HepG2 (cell line): ENCODE results near the gene CPT1B. TPM values are rescaled to one million over a fixed set of nuclear protein-coding genes. Genes with fewer than 3 reads are reported as not detected.

Experiments
- FOXM1 ChIP-seq: sonication (generic); formaldehyde crosslinking; IDR thresholded peaks from 2 replicates; pipeline ENCODE4 v1.5.0; 2020; ENCODE audit warnings: missing genetic modification reagents
- HNRNPL ChIP-seq: fragments of 200-400 bp; formaldehyde crosslinking; IDR thresholded peaks from 2 replicates; pipeline ENCODE4 v1.6.1; 2017; ENCODE audit warnings: mild to moderate bottlenecking, low read depth, low read length
- PCBP1 ChIP-seq: fragments of 200-400 bp; formaldehyde crosslinking; IDR thresholded peaks from 2 replicates; pipeline ENCODE4 v1.6.1; 2017; ENCODE audit warnings: mild to moderate bottlenecking, low read depth, low read length, borderline replicate concordance
- POGZ ChIP-seq: sonication (generic); formaldehyde crosslinking; IDR thresholded peaks from 2 replicates; pipeline ENCODE4 v1.4.0; 2020; ENCODE audit warnings: mild to moderate bottlenecking, missing genetic modification reagents
- SAFB2 ChIP-seq: sonication (generic); formaldehyde crosslinking; IDR thresholded peaks from 2 replicates; pipeline ENCODE4 v1.5.1; 2020; ENCODE audit warnings: missing genetic modification reagents, low read depth, mild to moderate bottlenecking, borderline replicate concordance
- XRCC5 ChIP-seq: fragments of 200-400 bp; formaldehyde crosslinking; optimal IDR thresholded peaks from 2 replicates; pipeline ENCODE3; 2017; ENCODE audit warnings: mild to moderate bottlenecking, low read length
- ZNF138 ChIP-seq: sonication (generic); formaldehyde crosslinking; IDR thresholded peaks from 2 replicates; pipeline ENCODE4 v1.5.0; 2020; ENCODE audit warnings: mild to moderate bottlenecking, low read depth, missing genetic modification reagents
- ZNF350 ChIP-seq: sonication (generic); formaldehyde crosslinking; IDR thresholded peaks from 2 replicates; pipeline ENCODE4 v1.4.0; 2020; ENCODE audit warnings: mild to moderate bottlenecking, low read depth, missing genetic modification reagents, borderline replicate concordance
- ZNF430 ChIP-seq: sonication (generic); formaldehyde crosslinking; IDR thresholded peaks from 2 replicates; pipeline ENCODE4 v1.9.0; 2021; ENCODE audit warnings: mild to moderate bottlenecking, missing genetic modification reagents
- ZNF749 ChIP-seq: sonication (generic); formaldehyde crosslinking; IDR thresholded peaks from 2 replicates; pipeline ENCODE4 v1.8.0; 2022; ENCODE audit warnings: mild to moderate bottlenecking, missing genetic modification reagents, moderate library complexity, borderline replicate concordance
- ZNF790 ChIP-seq: sonication (generic); formaldehyde crosslinking; IDR thresholded peaks from 2 replicates; pipeline ENCODE4 v1.8.0; 2022; ENCODE audit warnings: missing genetic modification reagents, mild to moderate bottlenecking, borderline replicate concordance
- ZSCAN25 ChIP-seq: sonication (generic); formaldehyde crosslinking; IDR thresholded peaks from 2 replicates; pipeline ENCODE4 v1.8.0; 2022; ENCODE audit warnings: mild to moderate bottlenecking, missing genetic modification reagents
- polyA plus RNA-seq, 8 experiments: library from polyadenylated mRNA; depleted of rRNA in 3 of 8; stranded (reverse) in 7 of 8; unstranded in 1 of 8; fragments of >200 nt; fragmentation: Illumina TruSeq in 4 of 8; extraction: Trizol in 4 of 8; gene quantifications; 2 replicates each; pipeline versions ENCODE4 v1.2.1 to v1.2.3, GENCODE V29; 2011 to 2016; ENCODE audit warnings: low read depth in 4 of 8, missing spikeins in 1 of 8, mixed read lengths in 1 of 8; ENCODE audit not compliant: insufficient read depth in 1 of 8
- total RNA-seq, 5 experiments: library from RNA; depleted of rRNA; stranded (reverse); fragments of >200 nt; fragmentation: Illumina TruSeq; extraction: Trizol; gene quantifications; 2 replicates each; pipeline ENCODE4 v1.2.3, GENCODE V29; 2016; ENCODE audit warnings: low read depth in 1 of 5
- TF ChIP-seq, protein P1 (sequence below): IDR thresholded peaks from 2 replicates; pipeline ENCODE4 v1.6.1; 2016; ENCODE audit warnings: missing compliant biosample characterization, missing genetic modification reagents, borderline replicate concordance
- TF ChIP-seq, protein P2 (sequence below): sonication (generic); formaldehyde crosslinking; IDR thresholded peaks from 2 replicates; pipeline ENCODE4 v1.8.1; 2022; ENCODE audit warnings: low read depth, mild to moderate bottlenecking, missing genetic modification reagents
- TF ChIP-seq, protein P3 (sequence below): sonication (generic); formaldehyde crosslinking; IDR thresholded peaks from 2 replicates; pipeline ENCODE4 v1.5.1; 2020; ENCODE audit warnings: mild to moderate bottlenecking, missing genetic modification reagents, moderate library complexity
- TF ChIP-seq, protein P4 (sequence below): sonication (generic); formaldehyde crosslinking; IDR thresholded peaks from 2 replicates; pipeline ENCODE4 v1.4.0; 2020; ENCODE audit warnings: missing genetic modification reagents
- TF ChIP-seq, protein P5 (sequence below): IDR thresholded peaks from 2 replicates; pipeline ENCODE4 v1.6.1; 2016; ENCODE audit warnings: missing genetic modification reagents, missing compliant biosample characterization

Gene CPT1B
- total and polyA plus RNA-seq, 2 of the 13 experiments (the other 11 are each of a cell fraction or from before 2014, with no cell fraction given), result 9.2 to 19.5 TPM

DNA sequence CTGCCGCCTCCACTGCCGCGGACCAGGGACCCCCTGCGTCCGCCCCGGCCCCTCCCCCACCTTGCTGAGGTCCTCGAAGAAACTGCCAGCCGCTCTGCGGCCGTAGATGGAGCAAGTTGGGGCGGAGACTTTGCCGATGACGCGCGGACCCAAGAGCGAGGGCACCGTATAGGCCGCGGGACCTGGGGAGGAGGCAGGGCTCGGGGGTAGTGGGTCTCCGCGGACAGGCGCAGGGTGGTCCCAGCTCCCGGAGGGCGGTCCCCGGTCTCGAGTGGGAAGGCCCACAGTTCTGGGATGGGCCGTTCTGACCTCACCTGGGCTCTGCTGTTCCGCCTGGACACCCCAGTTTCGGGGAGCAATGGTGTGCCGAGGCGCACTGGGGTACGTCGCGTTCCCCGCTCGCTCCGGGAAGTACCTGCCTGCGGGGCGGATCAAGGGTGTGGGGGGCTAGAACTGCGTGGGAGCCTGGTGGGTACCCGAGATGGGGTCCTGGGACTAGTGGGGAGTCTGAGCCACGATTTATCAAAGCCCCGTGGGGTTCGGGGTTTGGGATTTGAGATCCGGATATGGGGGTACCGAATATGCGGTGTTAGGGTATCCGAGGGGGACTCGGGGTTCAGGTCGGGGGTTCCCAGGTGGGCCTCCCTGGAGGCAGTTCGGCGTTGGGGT, 47.2 kb downstream of the CPT1B start (continued):
- peak; percentile 5 for TF ChIP-seq XRCC5
- 0 out of 2 replicates have a peak, but pooled peaks have one; percentile 16 for TF ChIP-seq ZNF350 (CRISPR knock-in tag)
- TF ChIP-seq, protein P1, sequence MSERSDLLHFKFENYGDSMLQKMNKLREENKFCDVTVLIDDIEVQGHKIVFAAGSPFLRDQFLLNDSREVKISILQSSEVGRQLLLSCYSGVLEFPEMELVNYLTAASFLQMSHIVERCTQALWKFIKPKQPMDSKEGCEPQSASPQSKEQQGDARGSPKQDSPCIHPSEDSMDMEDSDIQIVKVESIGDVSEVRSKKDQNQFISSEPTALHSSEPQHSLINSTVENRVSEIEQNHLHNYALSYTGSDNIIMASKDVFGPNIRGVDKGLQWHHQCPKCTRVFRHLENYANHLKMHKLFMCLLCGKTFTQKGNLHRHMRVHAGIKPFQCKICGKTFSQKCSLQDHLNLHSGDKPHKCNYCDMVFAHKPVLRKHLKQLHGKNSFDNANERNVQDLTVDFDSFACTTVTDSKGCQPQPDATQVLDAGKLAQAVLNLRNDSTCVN (CRISPR knock-in tag), result no peak
- 0 out of 2 replicates have a peak, but pooled peaks have one; percentile 45 for TF ChIP-seq HNRNPL
- TF ChIP-seq, protein P2, sequence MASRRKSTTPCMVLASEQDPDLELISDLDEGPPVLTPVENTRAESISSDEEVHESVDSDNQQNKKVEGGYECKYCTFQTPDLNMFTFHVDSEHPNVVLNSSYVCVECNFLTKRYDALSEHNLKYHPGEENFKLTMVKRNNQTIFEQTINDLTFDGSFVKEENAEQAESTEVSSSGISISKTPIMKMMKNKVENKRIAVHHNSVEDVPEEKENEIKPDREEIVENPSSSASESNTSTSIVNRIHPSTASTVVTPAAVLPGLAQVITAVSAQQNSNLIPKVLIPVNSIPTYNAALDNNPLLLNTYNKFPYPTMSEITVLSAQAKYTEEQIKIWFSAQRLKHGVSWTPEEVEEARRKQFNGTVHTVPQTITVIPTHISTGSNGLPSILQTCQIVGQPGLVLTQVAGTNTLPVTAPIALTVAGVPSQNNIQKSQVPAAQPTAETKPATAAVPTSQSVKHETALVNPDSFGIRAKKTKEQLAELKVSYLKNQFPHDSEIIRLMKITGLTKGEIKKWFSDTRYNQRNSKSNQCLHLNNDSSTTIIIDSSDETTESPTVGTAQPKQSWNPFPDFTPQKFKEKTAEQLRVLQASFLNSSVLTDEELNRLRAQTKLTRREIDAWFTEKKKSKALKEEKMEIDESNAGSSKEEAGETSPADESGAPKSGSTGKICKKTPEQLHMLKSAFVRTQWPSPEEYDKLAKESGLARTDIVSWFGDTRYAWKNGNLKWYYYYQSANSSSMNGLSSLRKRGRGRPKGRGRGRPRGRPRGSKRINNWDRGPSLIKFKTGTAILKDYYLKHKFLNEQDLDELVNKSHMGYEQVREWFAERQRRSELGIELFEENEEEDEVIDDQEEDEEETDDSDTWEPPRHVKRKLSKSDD, result no peak
- TF ChIP-seq POGZ (CRISPR knock-in tag), result no peak
- TF ChIP-seq, protein P3, sequence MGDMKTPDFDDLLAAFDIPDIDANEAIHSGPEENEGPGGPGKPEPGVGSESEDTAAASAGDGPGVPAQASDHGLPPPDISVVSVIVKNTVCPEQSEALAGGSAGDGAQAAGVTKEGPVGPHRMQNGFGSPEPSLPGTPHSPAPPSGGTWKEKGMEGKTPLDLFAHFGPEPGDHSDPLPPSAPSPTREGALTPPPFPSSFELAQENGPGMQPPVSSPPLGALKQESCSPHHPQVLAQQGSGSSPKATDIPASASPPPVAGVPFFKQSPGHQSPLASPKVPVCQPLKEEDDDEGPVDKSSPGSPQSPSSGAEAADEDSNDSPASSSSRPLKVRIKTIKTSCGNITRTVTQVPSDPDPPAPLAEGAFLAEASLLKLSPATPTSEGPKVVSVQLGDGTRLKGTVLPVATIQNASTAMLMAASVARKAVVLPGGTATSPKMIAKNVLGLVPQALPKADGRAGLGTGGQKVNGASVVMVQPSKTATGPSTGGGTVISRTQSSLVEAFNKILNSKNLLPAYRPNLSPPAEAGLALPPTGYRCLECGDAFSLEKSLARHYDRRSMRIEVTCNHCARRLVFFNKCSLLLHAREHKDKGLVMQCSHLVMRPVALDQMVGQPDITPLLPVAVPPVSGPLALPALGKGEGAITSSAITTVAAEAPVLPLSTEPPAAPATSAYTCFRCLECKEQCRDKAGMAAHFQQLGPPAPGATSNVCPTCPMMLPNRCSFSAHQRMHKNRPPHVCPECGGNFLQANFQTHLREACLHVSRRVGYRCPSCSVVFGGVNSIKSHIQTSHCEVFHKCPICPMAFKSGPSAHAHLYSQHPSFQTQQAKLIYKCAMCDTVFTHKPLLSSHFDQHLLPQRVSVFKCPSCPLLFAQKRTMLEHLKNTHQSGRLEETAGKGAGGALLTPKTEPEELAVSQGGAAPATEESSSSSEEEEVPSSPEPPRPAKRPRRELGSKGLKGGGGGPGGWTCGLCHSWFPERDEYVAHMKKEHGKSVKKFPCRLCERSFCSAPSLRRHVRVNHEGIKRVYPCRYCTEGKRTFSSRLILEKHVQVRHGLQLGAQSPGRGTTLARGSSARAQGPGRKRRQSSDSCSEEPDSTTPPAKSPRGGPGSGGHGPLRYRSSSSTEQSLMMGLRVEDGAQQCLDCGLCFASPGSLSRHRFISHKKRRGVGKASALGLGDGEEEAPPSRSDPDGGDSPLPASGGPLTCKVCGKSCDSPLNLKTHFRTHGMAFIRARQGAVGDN (CRISPR knock-in tag), result peak; percentile 55; the same call in 1 of the 2 replicates
- TF ChIP-seq ZNF749 (CRISPR knock-in tag), result no peak
- no peak for TF ChIP-seq ZNF138 (CRISPR knock-in tag)
- TF ChIP-seq ZSCAN25 (CRISPR knock-in tag), result no peak
- TF ChIP-seq ZNF430 (CRISPR knock-in tag), result peak; percentile 6; the same call in 1 of the 2 replicates
- TF ChIP-seq, protein P4, sequence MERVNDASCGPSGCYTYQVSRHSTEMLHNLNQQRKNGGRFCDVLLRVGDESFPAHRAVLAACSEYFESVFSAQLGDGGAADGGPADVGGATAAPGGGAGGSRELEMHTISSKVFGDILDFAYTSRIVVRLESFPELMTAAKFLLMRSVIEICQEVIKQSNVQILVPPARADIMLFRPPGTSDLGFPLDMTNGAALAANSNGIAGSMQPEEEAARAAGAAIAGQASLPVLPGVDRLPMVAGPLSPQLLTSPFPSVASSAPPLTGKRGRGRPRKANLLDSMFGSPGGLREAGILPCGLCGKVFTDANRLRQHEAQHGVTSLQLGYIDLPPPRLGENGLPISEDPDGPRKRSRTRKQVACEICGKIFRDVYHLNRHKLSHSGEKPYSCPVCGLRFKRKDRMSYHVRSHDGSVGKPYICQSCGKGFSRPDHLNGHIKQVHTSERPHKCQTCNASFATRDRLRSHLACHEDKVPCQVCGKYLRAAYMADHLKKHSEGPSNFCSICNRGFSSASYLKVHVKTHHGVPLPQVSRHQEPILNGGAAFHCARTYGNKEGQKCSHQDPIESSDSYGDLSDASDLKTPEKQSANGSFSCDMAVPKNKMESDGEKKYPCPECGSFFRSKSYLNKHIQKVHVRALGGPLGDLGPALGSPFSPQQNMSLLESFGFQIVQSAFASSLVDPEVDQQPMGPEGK (CRISPR knock-in tag), result peak; percentile 19
- no peak for TF ChIP-seq FOXM1 (CRISPR knock-in tag)
- TF ChIP-seq, protein P5, sequence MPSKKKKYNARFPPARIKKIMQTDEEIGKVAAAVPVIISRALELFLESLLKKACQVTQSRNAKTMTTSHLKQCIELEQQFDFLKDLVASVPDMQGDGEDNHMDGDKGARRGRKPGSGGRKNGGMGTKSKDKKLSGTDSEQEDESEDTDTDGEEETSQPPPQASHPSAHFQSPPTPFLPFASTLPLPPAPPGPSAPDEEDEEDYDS, result 0 out of 2 replicates have a peak, but pooled peaks have one; percentile 49
- TF ChIP-seq ZNF790 (CRISPR knock-in tag), result peak; percentile 83; the same call in 1 of the 2 replicates
- TF ChIP-seq SAFB2 (CRISPR knock-in tag), result 0 out of 2 replicates have a peak, but pooled peaks have one; percentile 29
- TF ChIP-seq PCBP1, result peak; percentile 25; the same call in 1 of the 2 replicates
